ENCODE measurements around the gene RHOB.

The RHOB gene

GRCh38 chr2:20472569-20472968 is 25.7 kb downstream of the RHOB start:
- ChIA-PET CTCF (interaction anchor here (0.5 to 1.1 kb wide), 2 partner anchors 26 to 76 kb away, joined by 3 to 7 read pairs; partner anchors contain the start of gene RHOB), POLR2A (ENCODE audit: low non-redundant PET) (no interaction called here)
- TF ChIP-seq, protein P1, sequence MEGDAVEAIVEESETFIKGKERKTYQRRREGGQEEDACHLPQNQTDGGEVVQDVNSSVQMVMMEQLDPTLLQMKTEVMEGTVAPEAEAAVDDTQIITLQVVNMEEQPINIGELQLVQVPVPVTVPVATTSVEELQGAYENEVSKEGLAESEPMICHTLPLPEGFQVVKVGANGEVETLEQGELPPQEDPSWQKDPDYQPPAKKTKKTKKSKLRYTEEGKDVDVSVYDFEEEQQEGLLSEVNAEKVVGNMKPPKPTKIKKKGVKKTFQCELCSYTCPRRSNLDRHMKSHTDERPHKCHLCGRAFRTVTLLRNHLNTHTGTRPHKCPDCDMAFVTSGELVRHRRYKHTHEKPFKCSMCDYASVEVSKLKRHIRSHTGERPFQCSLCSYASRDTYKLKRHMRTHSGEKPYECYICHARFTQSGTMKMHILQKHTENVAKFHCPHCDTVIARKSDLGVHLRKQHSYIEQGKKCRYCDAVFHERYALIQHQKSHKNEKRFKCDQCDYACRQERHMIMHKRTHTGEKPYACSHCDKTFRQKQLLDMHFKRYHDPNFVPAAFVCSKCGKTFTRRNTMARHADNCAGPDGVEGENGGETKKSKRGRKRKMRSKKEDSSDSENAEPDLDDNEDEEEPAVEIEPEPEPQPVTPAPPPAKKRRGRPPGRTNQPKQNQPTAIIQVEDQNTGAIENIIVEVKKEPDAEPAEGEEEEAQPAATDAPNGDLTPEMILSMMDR (conservative IDR thresholded peaks at IDR 0.05; ENCODE audit: low read depth) = no peak
- no peak for DNase-seq (ENCODE audit: low spot score)
- no peak overlapping the region for H3K27ac ChIP-seq

- TF ChIP-seq, protein P1 (conservative IDR thresholded peaks at IDR 0.05; ENCODE audit: low read depth) = no peak
- ChIA-PET CTCF (interaction anchor here (0.5 to 1.1 kb wide), 2 partner anchors 27 to 77 kb away, joined by 3 to 7 read pairs; partner anchors contain the start of gene RHOB), POLR2A (ENCODE audit: low non-redundant PET) (no interaction called here)
- no peak for DNase-seq (ENCODE audit: low spot score)
- H3K27ac ChIP-seq = no peak overlapping the region
These were observed 26.3 kb downstream of the RHOB start for GRCh38 chr2:20473128-20473527.

- no peak for DNase-seq (ENCODE audit: low spot score)
- TF ChIP-seq, protein P1 (conservative IDR thresholded peaks at IDR 0.05; ENCODE audit: low read depth) = no peak
- ChIA-PET CTCF (no interaction called here), POLR2A (ENCODE audit: low non-redundant PET) (no interaction called here)
- H3K27ac ChIP-seq = no peak overlapping the region
These were observed 28.1 kb downstream of the RHOB start for GRCh38 chr2:20474757-20475566.

GRCh38 chr2:20475567-20475952 is 28.7 kb downstream of the RHOB start:
- no peak overlapping the region for H3K27ac ChIP-seq
- CTCF ChIA-PET = no interaction called here
- POLR2A ChIA-PET (ENCODE audit: low non-redundant PET) = no interaction called here
- TF ChIP-seq, protein P1 (conservative IDR thresholded peaks at IDR 0.05; ENCODE audit: low read depth) = no peak
- no peak for DNase-seq (ENCODE audit: low spot score)

GRCh38 chr2:20476481-20476880 is 29.6 kb downstream of the RHOB start:
- H3K27ac ChIP-seq = no peak overlapping the region
- ChIA-PET POLR2A (ENCODE audit: low non-redundant PET) (no interaction called here), CTCF (no interaction called here)
- no peak for DNase-seq (ENCODE audit: low spot score)
- TF ChIP-seq, protein P1 (conservative IDR thresholded peaks at IDR 0.05; ENCODE audit: low read depth) = no peak

GRCh38 chr2:20476950-20477349 is 30.1 kb downstream of the RHOB start:
- TF ChIP-seq, protein P1 (conservative IDR thresholded peaks at IDR 0.05; ENCODE audit: low read depth) = no peak
- CTCF ChIA-PET = no interaction called here
- POLR2A ChIA-PET (ENCODE audit: low non-redundant PET) = no interaction called here
- no peak for DNase-seq (ENCODE audit: low spot score)
- no peak overlapping the region for H3K27ac ChIP-seq
